Mucosa of stomach (tissue), 1 donor: Measurements from ENCODE around the gene EMILIN1.

Experiments used
- H3K27me3 ChIP-seq: one replicate; pipeline ENCODE4 v1.7.0; 2013; ENCODE audit warnings: mild to moderate bottlenecking, low read length; ENCODE audit not compliant: control insufficient read depth, insufficient read depth
- H3K36me3 ChIP-seq: one replicate; pipeline ENCODE4 v1.7.0; 2013; ENCODE audit warnings: low read length; ENCODE audit not compliant: control insufficient read depth, insufficient read depth
- H3K4me1 ChIP-seq: one replicate; pipeline ENCODE4 v1.7.0; 2013; ENCODE audit warnings: mild to moderate bottlenecking, low read length; ENCODE audit not compliant: control insufficient read depth, insufficient read depth
- H3K4me3 ChIP-seq: one replicate; pipeline ENCODE4 v1.7.0; 2013; ENCODE audit warnings: low read length
- H3K9ac ChIP-seq: one replicate; pipeline ENCODE4 v1.7.0; 2013; ENCODE audit warnings: mild to moderate bottlenecking, low read length, moderate library complexity
- H3K9me3 ChIP-seq: one replicate; pipeline ENCODE4 v1.7.0; 2013; ENCODE audit warnings: mild to moderate bottlenecking, low read length, moderate library complexity; ENCODE audit not compliant: control insufficient read depth
- donor health status: Pancreatic carcinoma.

EMILIN1 gene

GRCh38 chr2:27084297-27085061 lies 6.1 kb downstream of the EMILIN1 start:
- Histone ChIP-seq H3K4me3 (no peak overlapping the region), H3K36me3 (no peaks in the 10 kb centered on the region), H3K9ac (no peak overlapping the region), H3K4me1 (peaks cover 40% of the 10 kb centered on the region), H3K9me3 (no peaks in the 10 kb centered on the region), H3K27me3 (peaks cover 6% of the 10 kb centered on the region)

- Histone ChIP-seq H3K36me3 (no peaks in the 10 kb centered on the region), H3K4me1 (peaks cover 40% of the 10 kb centered on the region), H3K9ac (peak overlapping the region; percentile 71), H3K27me3 (peaks cover 6% of the 10 kb centered on the region), H3K4me3 (no peak overlapping the region), H3K9me3 (no peaks in the 10 kb centered on the region)
These were observed 6.8 kb downstream of the EMILIN1 start for GRCh38 chr2:27085062-27085672.

- peak overlapping the region; percentile 71 for H3K9ac ChIP-seq
- H3K9me3 ChIP-seq: no peaks in the 10 kb centered on the region
- peaks cover 6% of the 10 kb centered on the region for H3K27me3 ChIP-seq
- no peaks in the 10 kb centered on the region for H3K36me3 ChIP-seq
- H3K4me1 ChIP-seq: peaks cover 38% of the 10 kb centered on the region
- peak overlapping the region; percentile 36 for H3K4me3 ChIP-seq
These were observed 7.3 kb downstream of the EMILIN1 start for GRCh38 chr2:27085673-27086089.

- no peaks in the 10 kb centered on the region for H3K36me3 ChIP-seq
- peak overlapping the region; percentile 36 for H3K4me3 ChIP-seq
- peak overlapping the region; percentile 71 for H3K9ac ChIP-seq
- no peaks in the 10 kb centered on the region for H3K9me3 ChIP-seq
- H3K4me1 ChIP-seq: peaks cover 33% of the 10 kb centered on the region
- peaks cover 6% of the 10 kb centered on the region for H3K27me3 ChIP-seq
These were observed 7.8 kb downstream of the EMILIN1 start for GRCh38 chr2:27086090-27086723.

GRCh38 chr2:27086724-27087593 lies 8.5 kb downstream of the EMILIN1 start, which contains the start of gene KHK:
Gene KHK (plus strand): TSS chr2:27086772. CDS start chr2:27087260, 488 bp downstream.
- H3K9ac ChIP-seq: peak within 1 kb of the TSS; percentile 71

GRCh38 chr2:27087823-27088410 lies 9.5 kb downstream of the EMILIN1 start:
- H3K9ac ChIP-seq: no peak overlapping the region

More at GRCh38 chr2:27086724-27087593, 8.5 kb downstream of the EMILIN1 start, which contains the start of gene KHK:
- H3K4me1 ChIP-seq: peaks cover 25% of the 10 kb centered on the region
- H3K4me3 ChIP-seq: peak within 1 kb of the TSS; percentile 38
- peaks cover 6% of the 10 kb centered on the region for H3K27me3 ChIP-seq
- H3K9me3 ChIP-seq: no peaks in the 10 kb centered on the region
- H3K36me3 ChIP-seq: no peaks in the 10 kb centered on the region

GRCh38 chr2:27088634-27089033 lies 10.2 kb downstream of the EMILIN1 start:
- no peaks in the 10 kb centered on the region for H3K36me3 ChIP-seq
- H3K9me3 ChIP-seq: no peaks in the 10 kb centered on the region
- H3K9ac ChIP-seq: no peak overlapping the region
- peaks cover 6% of the 10 kb centered on the region for H3K27me3 ChIP-seq
- H3K4me3 ChIP-seq: no peak overlapping the region
- H3K4me1 ChIP-seq: peaks cover 33% of the 10 kb centered on the region

More at GRCh38 chr2:27087823-27088410, 9.5 kb downstream of the EMILIN1 start:
- Histone ChIP-seq H3K9me3 (no peaks in the 10 kb centered on the region), H3K4me1 (peaks cover 26% of the 10 kb centered on the region), H3K4me3 (no peak overlapping the region), H3K36me3 (no peaks in the 10 kb centered on the region), H3K27me3 (peaks cover 6% of the 10 kb centered on the region)

GRCh38 chr2:27089111-27089954 lies 10.9 kb downstream of the EMILIN1 start:
- no peaks in the 10 kb centered on the region for H3K9me3 ChIP-seq
- H3K4me1 ChIP-seq: peaks cover 37% of the 10 kb centered on the region
- no peak overlapping the region for H3K9ac ChIP-seq
- no peak overlapping the region for H3K4me3 ChIP-seq
- H3K27me3 ChIP-seq: peaks cover 6% of the 10 kb centered on the region
- no peaks in the 10 kb centered on the region for H3K36me3 ChIP-seq

- Histone ChIP-seq H3K9ac (no peak overlapping the region), H3K4me1 (peaks cover 35% of the 10 kb centered on the region), H3K27me3 (peaks cover 6% of the 10 kb centered on the region), H3K9me3 (no peaks in the 10 kb centered on the region), H3K4me3 (no peak overlapping the region), H3K36me3 (no peaks in the 10 kb centered on the region)
These were observed 13.6 kb downstream of the EMILIN1 start for GRCh38 chr2:27091746-27092695.
